ENCODE measurements around the gene CABP7. TPM values are rescaled to one million over a fixed set of nuclear protein-coding genes. Genes with fewer than 3 reads are reported as not detected.

The CABP7 gene
- total RNA-seq, 1 donor from 2014 or later = 0.10 TPM

GRCh38 chr22:29780748-29781676 is 61.2 kb downstream of the CABP7 start:
- DNase-seq = peak; percentile 14

Small RNA genes lying within 50 kb of the gene (small RNA-seq; reads per million reads assigned to genes)
- gene AC004882.2 (ENCODE audit: low replicate concordance) (not detected), gene RF00019 (ENCODE audit: low replicate concordance) (not detected)

Other genes with a start within 250 kb of the CABP7 start
- 1.3 TPM for gene NEFH, start 239.8 kb upstream of the CABP7 start, total RNA-seq
- 25.4 TPM for gene THOC5, start 166.2 kb upstream of the CABP7 start, total RNA-seq
- gene NIPSNAP1, start 138.9 kb upstream of the CABP7 start, total RNA-seq = 18.4 TPM
- gene NF2, start 116.4 kb upstream of the CABP7 start, total RNA-seq = 20.3 TPM
- 10.0 TPM for gene ZMAT5, start 47.0 kb downstream of the CABP7 start, total RNA-seq
- gene UQCR10, start 47.4 kb downstream of the CABP7 start, total RNA-seq = 52.8 TPM
- 30.6 TPM for gene ASCC2, start 118.3 kb downstream of the CABP7 start, total RNA-seq
- gene MTMR3, start 163.2 kb downstream of the CABP7 start, total RNA-seq = 60.1 TPM